ENCODE results near the gene TOX3. TPM values are rescaled to one million over a fixed set of nuclear protein-coding genes. Genes with fewer than 3 reads are reported as not detected.

TOX3 gene
- total and polyA plus RNA-seq, 5 donors from 2014 or later, result not detected

DNA sequence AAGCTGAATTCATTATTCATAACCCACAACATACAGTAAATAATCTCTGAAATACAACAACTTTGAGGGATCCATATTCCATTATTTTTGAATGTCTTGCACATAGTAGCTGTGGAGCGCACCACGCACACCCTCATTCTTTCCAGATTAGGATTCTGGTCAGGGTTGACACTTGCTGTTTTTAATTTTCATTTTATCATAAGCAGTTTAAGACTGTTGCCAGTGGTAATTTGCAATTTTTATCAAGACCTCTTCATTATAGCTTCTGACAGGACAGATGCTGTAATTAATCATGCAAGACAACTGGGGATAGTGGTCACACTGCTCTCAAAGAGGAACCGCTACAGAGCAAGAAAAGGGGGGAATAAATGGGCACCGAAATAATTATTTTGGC is 109.7 kb downstream of the TOX3 start:
- no peaks in the 10 kb centered on the region for H3K4me1 ChIP-seq (ENCODE audit: control insufficient read depth, insufficient read depth, low read length, poor library complexity, severe bottlenecking)
- H3K9me3 Mint-ChIP-seq, result peaks cover 0 to 8% (median under 1%) of the 10 kb centered on the region in 7 donors
- no peak overlapping the region for H3K27ac ChIP-seq (ENCODE audit: insufficient read depth, low read length, poor library complexity, severe bottlenecking)
- H3K4me3 ChIP-seq (ENCODE audit: low read depth, low read length), result no peak overlapping the region
- H3K36me3 Mint-ChIP-seq, result no peaks in the 10 kb centered on the region
- DNase-seq, result no peak
- no peak overlapping the region for H3K4me3 Mint-ChIP-seq
- H3K27ac Mint-ChIP-seq, result no peak overlapping the region
- H3K9me3 ChIP-seq (ENCODE audit: control insufficient read depth in 2 of 2, low read length in 2 of 2), result peaks cover 0 to 4% of the 10 kb centered on the region in 2 experiments
- ATAC-seq (ENCODE audit: low read depth in 2 of 2), result no peak
- H3K27me3 Mint-ChIP-seq, result no peaks in the 10 kb centered on the region
- no peaks in the 10 kb centered on the region for H3K36me3 ChIP-seq (ENCODE audit: control insufficient read depth, insufficient read depth, low read length)
- no peaks in the 10 kb centered on the region for H3K27me3 ChIP-seq (ENCODE audit: control insufficient read depth, insufficient read depth, low read length)
- no peaks in the 10 kb centered on the region for H3K4me1 Mint-ChIP-seq

DNA sequence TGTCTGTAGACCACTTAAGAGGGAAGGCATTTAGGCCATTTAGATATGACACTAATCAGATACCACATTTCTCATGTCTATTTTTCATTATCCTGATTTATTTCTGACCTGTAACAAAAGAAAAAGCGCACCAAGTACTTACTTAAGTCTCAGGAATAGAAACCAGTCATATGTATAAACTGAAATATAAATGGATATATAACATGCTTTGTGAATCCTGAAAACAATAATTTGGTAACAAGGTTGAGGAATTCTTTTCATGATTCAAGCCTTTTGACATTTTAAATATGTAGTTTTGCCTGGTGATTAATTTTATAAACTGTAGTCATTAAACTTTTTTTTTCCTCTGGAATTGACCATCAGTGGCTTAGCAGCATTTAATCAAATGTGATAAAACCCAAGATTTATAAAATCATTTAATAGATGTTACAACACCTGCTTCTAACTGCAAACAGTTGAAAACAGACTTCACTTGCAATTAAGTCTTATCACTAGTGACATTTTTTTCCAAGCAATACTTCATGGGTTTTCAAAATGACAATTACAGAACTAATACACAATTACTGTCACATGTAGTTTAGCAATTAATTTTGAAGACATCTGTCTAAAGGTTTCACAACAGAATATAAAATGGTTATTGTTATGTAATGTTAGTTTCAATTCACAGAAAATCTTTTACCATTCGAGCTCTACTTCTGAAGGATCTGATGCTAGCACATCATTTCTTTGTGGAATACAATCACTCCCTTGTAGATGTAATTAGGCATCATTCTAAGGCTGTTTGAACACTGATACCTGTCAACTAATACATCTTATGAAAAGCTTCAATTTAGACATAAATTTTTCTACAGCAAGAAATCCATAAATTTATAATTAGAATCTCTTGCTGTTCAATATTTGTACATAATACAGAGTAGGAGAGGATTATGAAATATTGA is 110.3 kb downstream of the TOX3 start:
- Histone ChIP-seq H3K9me3 (ENCODE audit: control insufficient read depth in 2 of 2, low read length in 2 of 2) (peaks cover 0 to 4% of the 10 kb centered on the region in 2 experiments), H3K27ac (ENCODE audit: insufficient read depth, low read length, poor library complexity, severe bottlenecking) (no peak overlapping the region), H3K36me3 (ENCODE audit: control insufficient read depth, insufficient read depth, low read length) (no peaks in the 10 kb centered on the region), H3K27me3 (ENCODE audit: control insufficient read depth, insufficient read depth, low read length) (no peaks in the 10 kb centered on the region), H3K4me1 (ENCODE audit: control insufficient read depth, insufficient read depth, low read length, poor library complexity, severe bottlenecking) (no peaks in the 10 kb centered on the region), H3K4me3 (ENCODE audit: low read depth, low read length) (no peak overlapping the region)
- Mint-ChIP-seq H3K27me3 (no peaks in the 10 kb centered on the region), H3K27ac (no peak overlapping the region), H3K9me3 (peaks cover 0 to 8% (median 2%) of the 10 kb centered on the region in 7 donors), H3K36me3 (no peaks in the 10 kb centered on the region), H3K4me1 (no peaks in the 10 kb centered on the region), H3K4me3 (no peak overlapping the region)
- DNase-seq (no peak), ATAC-seq (ENCODE audit: low read depth in 2 of 2) (no peak)

DNA sequence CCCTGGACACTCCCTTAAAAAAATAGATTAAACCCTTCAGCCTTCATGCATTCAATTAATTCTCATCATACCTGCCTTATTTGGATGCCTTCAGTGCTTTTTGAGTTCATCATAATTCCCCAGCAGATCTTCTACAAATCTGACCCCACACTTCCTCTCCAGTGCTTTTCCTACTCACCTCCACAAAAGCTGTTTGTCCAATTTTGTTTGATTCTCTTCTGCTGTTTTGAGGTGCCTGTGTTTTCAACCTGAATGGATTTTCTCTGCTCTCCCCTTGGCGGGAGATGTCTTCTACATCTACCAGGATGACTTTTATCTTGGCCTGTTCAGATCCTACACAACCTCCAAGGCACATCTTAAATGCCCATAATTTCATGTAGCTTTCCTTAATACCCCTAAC is 112.7 kb downstream of the TOX3 start:
- Histone ChIP-seq H3K36me3 (ENCODE audit: control insufficient read depth, insufficient read depth, low read length) (no peaks in the 10 kb centered on the region), H3K9me3 (ENCODE audit: control insufficient read depth in 2 of 2, low read length in 2 of 2) (no peaks in the 10 kb centered on the region), H3K27me3 (ENCODE audit: control insufficient read depth, insufficient read depth, low read length) (no peaks in the 10 kb centered on the region), H3K4me3 (ENCODE audit: low read depth, low read length) (no peak overlapping the region), H3K27ac (ENCODE audit: insufficient read depth, low read length, poor library complexity, severe bottlenecking) (no peak overlapping the region), H3K4me1 (ENCODE audit: control insufficient read depth, insufficient read depth, low read length, poor library complexity, severe bottlenecking) (no peaks in the 10 kb centered on the region)
- no peaks in the 10 kb centered on the region for H3K4me1 Mint-ChIP-seq
- DNase-seq, result no peak
- no peak for ATAC-seq (ENCODE audit: low read depth in 2 of 2)
- no peak overlapping the region for H3K4me3 Mint-ChIP-seq
- no peaks in the 10 kb centered on the region for H3K27me3 Mint-ChIP-seq
- no peak overlapping the region for H3K27ac Mint-ChIP-seq
- H3K9me3 Mint-ChIP-seq, result peaks cover 0 to 4% (median 2%) of the 10 kb centered on the region in 7 donors
- H3K36me3 Mint-ChIP-seq, result no peaks in the 10 kb centered on the region

DNA sequence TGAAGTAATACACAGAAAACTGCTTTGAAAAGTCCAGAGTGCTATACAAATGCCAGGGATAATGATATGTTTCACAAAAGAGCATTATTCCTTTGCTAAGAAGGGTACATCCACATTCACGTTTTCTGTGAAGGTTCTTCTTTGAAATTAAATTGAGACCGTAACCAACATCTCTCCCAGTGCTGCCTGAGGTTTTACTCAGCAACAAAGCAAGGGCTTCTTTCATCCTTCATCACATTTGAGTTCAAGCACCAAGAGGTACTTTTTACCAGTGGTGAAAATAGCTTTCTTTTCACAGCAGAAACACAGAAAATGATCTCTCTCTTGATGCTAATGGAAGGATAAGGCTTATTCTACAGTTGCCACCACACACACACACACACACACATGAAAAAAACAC is 113.3 kb downstream of the TOX3 start:
- H3K4me1 ChIP-seq (ENCODE audit: control insufficient read depth, insufficient read depth, low read length, poor library complexity, severe bottlenecking), result no peaks in the 10 kb centered on the region
- no peak overlapping the region for H3K4me3 ChIP-seq (ENCODE audit: low read depth, low read length)
- DNase-seq (no peak), ATAC-seq (ENCODE audit: low read depth in 2 of 2) (no peak)
- H3K36me3 ChIP-seq (ENCODE audit: control insufficient read depth, insufficient read depth, low read length), result no peaks in the 10 kb centered on the region
- no peaks in the 10 kb centered on the region for H3K27me3 Mint-ChIP-seq
- peaks cover 0 to 4% (median 1%) of the 10 kb centered on the region in 7 donors for H3K9me3 Mint-ChIP-seq
- no peak overlapping the region for H3K4me3 Mint-ChIP-seq
- H3K9me3 ChIP-seq (ENCODE audit: control insufficient read depth in 2 of 2, low read length in 2 of 2), result no peaks in the 10 kb centered on the region
- no peaks in the 10 kb centered on the region for H3K4me1 Mint-ChIP-seq
- no peak overlapping the region for H3K27ac ChIP-seq (ENCODE audit: insufficient read depth, low read length, poor library complexity, severe bottlenecking)
- H3K27me3 ChIP-seq (ENCODE audit: control insufficient read depth, insufficient read depth, low read length), result no peaks in the 10 kb centered on the region
- H3K36me3 Mint-ChIP-seq, result no peaks in the 10 kb centered on the region
- H3K27ac Mint-ChIP-seq, result no peak overlapping the region

DNA sequence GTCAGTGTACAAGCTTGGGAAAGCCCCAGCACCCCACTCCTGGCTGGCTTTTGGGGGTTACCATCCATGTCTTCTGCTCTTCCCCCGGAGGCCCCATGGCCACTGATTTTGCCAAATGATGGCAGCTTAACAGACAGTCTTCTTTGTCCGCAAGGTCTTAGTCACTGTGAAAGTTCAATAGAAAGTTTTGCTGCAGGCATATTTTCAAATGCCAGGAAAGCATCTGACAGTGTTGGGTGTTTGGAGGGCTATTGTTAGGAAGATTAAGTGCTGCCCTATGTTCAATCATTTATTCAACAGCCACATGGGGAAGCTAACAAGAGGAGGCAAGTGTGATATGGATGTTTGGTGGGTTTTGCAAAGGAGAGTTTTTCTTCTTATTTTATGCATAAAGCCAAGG is 122.4 kb downstream of the TOX3 start:
- ATAC-seq (ENCODE audit: low read depth in 2 of 2), result no peak
- no peaks in the 10 kb centered on the region for H3K27me3 Mint-ChIP-seq
- DNase-seq, result no peak
- H3K27ac Mint-ChIP-seq, result no peak overlapping the region
- Histone ChIP-seq H3K4me3 (ENCODE audit: low read depth, low read length) (no peak overlapping the region), H3K27me3 (ENCODE audit: control insufficient read depth, insufficient read depth, low read length) (no peaks in the 10 kb centered on the region), H3K4me1 (ENCODE audit: control insufficient read depth, insufficient read depth, low read length, poor library complexity, severe bottlenecking) (no peaks in the 10 kb centered on the region), H3K9me3 (ENCODE audit: control insufficient read depth in 2 of 2, low read length in 2 of 2) (peaks cover 0 to 2% of the 10 kb centered on the region in 2 experiments), H3K27ac (ENCODE audit: insufficient read depth, low read length, poor library complexity, severe bottlenecking) (no peak overlapping the region), H3K36me3 (ENCODE audit: control insufficient read depth, insufficient read depth, low read length) (no peaks in the 10 kb centered on the region)
- H3K36me3 Mint-ChIP-seq, result no peaks in the 10 kb centered on the region
- H3K9me3 Mint-ChIP-seq, result peaks cover 2 to 15% (median 6%) of the 10 kb centered on the region in 7 donors
- H3K4me3 Mint-ChIP-seq, result no peak overlapping the region
- no peaks in the 10 kb centered on the region for H3K4me1 Mint-ChIP-seq

DNA sequence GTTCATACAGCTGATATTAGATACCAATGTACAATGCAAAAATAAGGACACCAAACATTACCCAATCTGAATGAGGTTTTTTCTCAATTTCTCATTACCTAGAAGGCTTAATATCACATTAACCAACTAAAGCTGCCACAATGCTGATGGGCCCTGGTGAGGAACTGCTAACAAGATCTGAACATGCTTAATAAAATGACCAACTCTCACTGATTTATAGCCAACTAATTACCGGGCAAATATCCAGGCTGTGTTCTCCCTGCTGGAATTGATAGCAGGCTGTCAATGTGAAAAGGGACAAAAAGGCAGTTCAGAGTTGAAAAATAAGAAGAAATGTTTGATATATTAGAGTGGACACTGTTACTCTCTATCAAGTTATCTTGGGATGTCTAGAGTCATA is 124.6 kb downstream of the TOX3 start:
- Mint-ChIP-seq H3K4me3 (no peak overlapping the region), H3K27me3 (no peaks in the 10 kb centered on the region), H3K9me3 (peaks cover 4 to 19% (median 6%) of the 10 kb centered on the region in 7 donors), H3K27ac (no peak overlapping the region), H3K36me3 (no peaks in the 10 kb centered on the region), H3K4me1 (no peaks in the 10 kb centered on the region)
- ATAC-seq (ENCODE audit: low read depth in 2 of 2), result no peak
- Histone ChIP-seq H3K4me3 (ENCODE audit: low read depth, low read length) (no peak overlapping the region), H3K9me3 (ENCODE audit: control insufficient read depth in 2 of 2, low read length in 2 of 2) (peaks cover 0 to 2% of the 10 kb centered on the region in 2 experiments), H3K36me3 (ENCODE audit: control insufficient read depth, insufficient read depth, low read length) (no peaks in the 10 kb centered on the region), H3K27me3 (ENCODE audit: control insufficient read depth, insufficient read depth, low read length) (no peaks in the 10 kb centered on the region), H3K4me1 (ENCODE audit: control insufficient read depth, insufficient read depth, low read length, poor library complexity, severe bottlenecking) (no peaks in the 10 kb centered on the region), H3K27ac (ENCODE audit: insufficient read depth, low read length, poor library complexity, severe bottlenecking) (no peak overlapping the region)
- no peak for DNase-seq

DNA sequence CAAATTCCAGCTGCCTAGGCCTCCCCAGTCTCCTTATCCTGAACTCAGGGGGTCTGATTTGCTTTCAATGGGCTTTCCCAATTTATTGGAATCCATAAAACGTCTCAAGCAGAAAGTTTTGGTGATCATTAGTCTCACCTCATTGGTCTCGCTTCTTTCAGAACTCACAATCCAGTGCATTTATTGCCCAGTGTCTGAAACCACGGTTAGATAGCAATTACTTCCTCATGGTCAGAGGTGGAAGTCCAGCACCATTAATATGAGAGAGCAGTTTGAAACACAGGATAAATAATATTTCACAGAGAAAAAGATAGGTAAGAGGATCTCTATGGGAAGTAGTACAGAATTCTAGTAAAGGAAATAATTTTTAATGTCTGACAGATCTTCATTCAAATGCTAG is 128.7 kb downstream of the TOX3 start:
- Mint-ChIP-seq H3K9me3 (peaks cover 4 to 21% (median 5%) of the 10 kb centered on the region in 7 donors), H3K4me3 (no peak overlapping the region), H3K36me3 (no peaks in the 10 kb centered on the region), H3K27me3 (no peaks in the 10 kb centered on the region), H3K27ac (no peak overlapping the region), H3K4me1 (no peaks in the 10 kb centered on the region)
- ATAC-seq (ENCODE audit: low read depth in 2 of 2) (no peak), DNase-seq (no peak)
- no peaks in the 10 kb centered on the region for H3K9me3 ChIP-seq (ENCODE audit: control insufficient read depth in 2 of 2, low read length in 2 of 2)
- H3K27ac ChIP-seq (ENCODE audit: insufficient read depth, low read length, poor library complexity, severe bottlenecking), result no peak overlapping the region
- H3K27me3 ChIP-seq (ENCODE audit: control insufficient read depth, insufficient read depth, low read length), result no peaks in the 10 kb centered on the region
- H3K4me1 ChIP-seq (ENCODE audit: control insufficient read depth, insufficient read depth, low read length, poor library complexity, severe bottlenecking), result no peaks in the 10 kb centered on the region
- H3K4me3 ChIP-seq (ENCODE audit: low read depth, low read length), result no peak overlapping the region
- no peaks in the 10 kb centered on the region for H3K36me3 ChIP-seq (ENCODE audit: control insufficient read depth, insufficient read depth, low read length)

DNA sequence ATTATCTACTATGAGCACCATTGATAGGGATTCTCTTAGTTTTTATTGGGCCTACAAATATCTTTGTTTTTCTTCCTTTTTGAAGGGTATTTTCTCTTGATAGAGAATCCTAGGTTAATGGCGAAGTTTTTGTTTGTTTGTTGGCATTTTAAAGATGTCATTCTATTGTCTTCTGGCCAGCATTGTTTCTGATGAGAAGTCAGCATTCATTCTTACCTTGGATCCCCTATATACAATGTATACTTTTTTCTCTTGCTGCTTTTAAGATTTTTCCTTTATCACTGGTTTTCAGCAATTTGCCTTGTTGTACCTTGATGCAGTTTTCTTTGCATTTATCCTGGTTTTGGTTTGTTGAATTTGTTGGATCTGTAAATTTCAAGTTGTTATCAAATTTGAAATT is 130.1 kb downstream of the TOX3 start:
- Histone ChIP-seq H3K27me3 (ENCODE audit: control insufficient read depth, insufficient read depth, low read length) (no peaks in the 10 kb centered on the region), H3K27ac (ENCODE audit: insufficient read depth, low read length, poor library complexity, severe bottlenecking) (no peak overlapping the region), H3K36me3 (ENCODE audit: control insufficient read depth, insufficient read depth, low read length) (no peaks in the 10 kb centered on the region), H3K4me3 (ENCODE audit: low read depth, low read length) (no peak overlapping the region), H3K4me1 (ENCODE audit: control insufficient read depth, insufficient read depth, low read length, poor library complexity, severe bottlenecking) (no peaks in the 10 kb centered on the region), H3K9me3 (ENCODE audit: control insufficient read depth in 2 of 2, low read length in 2 of 2) (no peaks in the 10 kb centered on the region)
- Mint-ChIP-seq H3K27ac (no peak overlapping the region), H3K9me3 (peaks cover 0 to 21% (median 5%) of the 10 kb centered on the region in 7 donors), H3K4me1 (no peaks in the 10 kb centered on the region), H3K36me3 (no peaks in the 10 kb centered on the region), H3K27me3 (no peaks in the 10 kb centered on the region), H3K4me3 (no peak overlapping the region)
- DNase-seq (no peak), ATAC-seq (ENCODE audit: low read depth in 2 of 2) (no peak)
